Lung (tissue), 12 donors: ENCODE measurements around the gene CDH26. TPM values are rescaled to one million over a fixed set of nuclear protein-coding genes. Genes with fewer than 3 reads are reported as not detected.

Experiments
- ATAC-seq: fragments of 200-7000 bp; cut with Tn5 transposase; one replicate; pipeline ENCODE4 v1.9.1; 2020; ENCODE audit warnings: moderate number of reproducible peaks; ENCODE audit not compliant: insufficient read depth, low FRiP score
- DNase-seq, 3 donors: peaks; one replicate each; pipeline ENCODE4 v3.0.0-alpha.2; 2013 to 2017
- H3K27ac ChIP-seq, 2 donors: one replicate each; pipeline ENCODE4 v1.5.1; 2013; ENCODE audit warnings: mild to moderate bottlenecking in 2 of 2, moderate library complexity in 2 of 2, control low read depth in 1 of 2, inconsistent platforms in 1 of 2, low read depth in 1 of 2, low read length in 1 of 2
- H3K27me3 ChIP-seq, 3 donors: one replicate each; pipeline ENCODE4 v1.5.1; 2013; ENCODE audit warnings: low read length in 2 of 3; ENCODE audit not compliant: control insufficient read depth in 3 of 3, insufficient read depth in 3 of 3
- H3K36me3 ChIP-seq, 4 donors: one replicate each; pipeline ENCODE4 v1.5.1; 2013; ENCODE audit warnings: low read length in 4 of 4, mild to moderate bottlenecking in 1 of 4, moderate library complexity in 1 of 4; ENCODE audit not compliant: control insufficient read depth in 4 of 4, insufficient read depth in 4 of 4
- H3K4me1 ChIP-seq, 5 donors: one replicate each; pipeline ENCODE4 v1.5.1; 2013; ENCODE audit warnings: low read length in 5 of 5, mild to moderate bottlenecking in 2 of 5, moderate library complexity in 1 of 5; ENCODE audit not compliant: control insufficient read depth in 5 of 5, insufficient read depth in 5 of 5
- H3K4me3 ChIP-seq: one replicate; pipeline ENCODE4 v1.5.1; 2013; ENCODE audit warnings: mild to moderate bottlenecking, control low read depth, moderate library complexity
- H3K9ac ChIP-seq, 2 donors: one replicate each; pipeline ENCODE4 v1.5.1; 2013; ENCODE audit warnings: low read length in 2 of 2, control low read depth in 1 of 2; ENCODE audit not compliant: insufficient read depth in 1 of 2
- H3K9me3 ChIP-seq, 4 donors: one replicate each; pipeline ENCODE4 v1.5.1; 2013; ENCODE audit warnings: low read length in 3 of 4, mild to moderate bottlenecking in 1 of 4, moderate library complexity in 1 of 4; ENCODE audit not compliant: control insufficient read depth in 4 of 4, insufficient read depth in 3 of 4
- WGBS, 2 donors: extraction: QIAGEN DNeasy Blood & Tissue Kit; methylation state at CpG; one replicate each; pipeline ENCODE4 v1.1.7; 2013; 5-methylcytosine and 5-hydroxymethylcytosine counted together
- polyA plus RNA-seq, 2 donors: library from polyadenylated mRNA; stranded (reverse); fragments of 200-250 nt; gene quantifications; one replicate each; pipeline ENCODE4 v1.2.1, GENCODE V29; 2013
- total RNA-seq, 2 donors: library from RNA; depleted of rRNA in 1 of 2; stranded (reverse); fragments of >200 nt in 1 of 2; gene quantifications; one replicate each; pipeline ENCODE4 v1.2.1, GENCODE V29; 2014 to 2021
- TF ChIP-seq, protein P1 (sequence below): IDR thresholded peaks from 2 replicates; pipeline ENCODE4 v1.5.1; 2012; ENCODE audit warnings: mild to moderate bottlenecking; ENCODE audit errors: control extremely low read depth, extremely low read depth
- donor health status: control.
- donor health status: control.
- donor health status: Bipolar disorder and iron deficiency.
- donor health status: healthy.
- donor health status: DM: yes; HTN: yes; CAD: no.

Gene CDH26
- total and polyA plus RNA-seq, 4 donors: 5.7 to 11.3 (median 7.8) TPM

DNA sequence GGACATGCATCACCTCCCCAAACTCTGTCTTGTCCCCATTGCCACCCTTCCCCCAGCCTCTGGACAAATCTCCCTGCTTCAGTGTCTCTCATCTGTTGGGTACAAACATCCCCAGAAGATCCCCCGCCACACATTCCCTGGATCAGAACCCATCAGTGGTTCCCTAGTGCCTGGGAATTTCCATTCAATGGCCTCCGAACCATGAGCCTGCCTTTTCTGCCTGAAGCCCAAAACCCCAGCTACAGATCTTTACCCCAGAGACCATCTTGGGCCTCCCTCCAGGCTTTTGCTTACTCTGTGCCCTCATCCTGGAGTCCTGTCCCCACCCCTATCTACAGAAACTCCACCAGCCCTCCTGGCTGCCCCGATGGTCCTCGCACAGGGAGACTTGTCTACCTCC, 78.1 kb downstream of the CDH26 start:
- H3K36me3 ChIP-seq: no peaks in the 10 kb centered on the region
- H3K4me1 ChIP-seq: peaks cover 0 to 14% (median 5%) of the 10 kb centered on the region in 5 donors
- no peak for DNase-seq
- WGBS, 2 donors: 95 to 98% methylated on average over 4 of the region's 4 CpGs
- no peak overlapping the region for H3K27ac ChIP-seq
- no peaks in the 10 kb centered on the region for H3K27me3 ChIP-seq
- ATAC-seq: no peak
- no peak overlapping the region for H3K4me3 ChIP-seq
- TF ChIP-seq, protein P1, sequence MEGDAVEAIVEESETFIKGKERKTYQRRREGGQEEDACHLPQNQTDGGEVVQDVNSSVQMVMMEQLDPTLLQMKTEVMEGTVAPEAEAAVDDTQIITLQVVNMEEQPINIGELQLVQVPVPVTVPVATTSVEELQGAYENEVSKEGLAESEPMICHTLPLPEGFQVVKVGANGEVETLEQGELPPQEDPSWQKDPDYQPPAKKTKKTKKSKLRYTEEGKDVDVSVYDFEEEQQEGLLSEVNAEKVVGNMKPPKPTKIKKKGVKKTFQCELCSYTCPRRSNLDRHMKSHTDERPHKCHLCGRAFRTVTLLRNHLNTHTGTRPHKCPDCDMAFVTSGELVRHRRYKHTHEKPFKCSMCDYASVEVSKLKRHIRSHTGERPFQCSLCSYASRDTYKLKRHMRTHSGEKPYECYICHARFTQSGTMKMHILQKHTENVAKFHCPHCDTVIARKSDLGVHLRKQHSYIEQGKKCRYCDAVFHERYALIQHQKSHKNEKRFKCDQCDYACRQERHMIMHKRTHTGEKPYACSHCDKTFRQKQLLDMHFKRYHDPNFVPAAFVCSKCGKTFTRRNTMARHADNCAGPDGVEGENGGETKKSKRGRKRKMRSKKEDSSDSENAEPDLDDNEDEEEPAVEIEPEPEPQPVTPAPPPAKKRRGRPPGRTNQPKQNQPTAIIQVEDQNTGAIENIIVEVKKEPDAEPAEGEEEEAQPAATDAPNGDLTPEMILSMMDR: no peak
- no peak overlapping the region for H3K9ac ChIP-seq
- H3K9me3 ChIP-seq: no peaks in the 10 kb centered on the region

GRCh38 chr20:60036746-60037499, 78.7 kb downstream of the CDH26 start:
- no peaks in the 10 kb centered on the region for H3K27me3 ChIP-seq
- H3K4me3 ChIP-seq: no peak overlapping the region
- WGBS, 2 donors: 72 to 74% methylated on average over 10 of the region's 10 CpGs
- no peaks in the 10 kb centered on the region for H3K9me3 ChIP-seq
- no peak overlapping the region for H3K27ac ChIP-seq
- no peaks in the 10 kb centered on the region for H3K36me3 ChIP-seq
- peaks cover 0 to 14% (median 5%) of the 10 kb centered on the region in 5 donors for H3K4me1 ChIP-seq
- no peak for ATAC-seq
- DNase-seq: no peak
- no peak overlapping the region for H3K9ac ChIP-seq
- TF ChIP-seq, protein P1: no peak

- WGBS, 2 donors: 55 to 85% methylated on average over 4 of the region's 4 CpGs
- ATAC-seq (no peak), DNase-seq (no peak)
- peaks cover 0 to 14% (median 1%) of the 10 kb centered on the region in 5 donors for H3K4me1 ChIP-seq
- no peaks in the 10 kb centered on the region for H3K27me3 ChIP-seq
- H3K9ac ChIP-seq: no peak overlapping the region
- no peak overlapping the region for H3K27ac ChIP-seq
- no peaks in the 10 kb centered on the region for H3K9me3 ChIP-seq
- TF ChIP-seq, protein P1: no peak
- no peaks in the 10 kb centered on the region for H3K36me3 ChIP-seq
- H3K4me3 ChIP-seq: no peak overlapping the region
These were observed 80.3 kb downstream of the CDH26 start for GRCh38 chr20:60038400-60039008.
